CD8-positive, alpha-beta memory T cell (primary cell): ENCODE data around the gene TRIM26. TPM values are rescaled to one million over a fixed set of nuclear protein-coding genes. Genes with fewer than 3 reads are reported as not detected.

ENCODE experiments used
- CTCF ChIA-PET: fragments of 350-600 bp; sonication (Branson Sonifier 250); formaldehyde crosslinking; loops from one replicate; lab custom pipeline; 2021; ENCODE audit warnings: antibody characterized with exemption; lab: Charles Lee
- POLR2A ChIA-PET: fragments of 350-600 bp; sonication (Branson Sonifier 250); formaldehyde crosslinking; loops from one replicate; lab custom pipeline; 2021; ENCODE audit warnings: antibody characterized with exemption; lab: Charles Lee
- DNase-seq, 5 donors: peaks; one replicate each; pipeline versions ENCODE4 v3.0.0 to v3.0.0-alpha.2; 2020 to 2022; ENCODE audit warnings: mixed read lengths in 1 of 5
- H3K27ac ChIP-seq: one replicate; pipeline ENCODE4 v1.7.0; 2013; ENCODE audit warnings: low read depth, mild to moderate bottlenecking, low read length, moderate library complexity
- H3K27me3 ChIP-seq: 2 replicates; pipeline ENCODE4 v1.7.0; 2013; ENCODE audit warnings: low read length, mild to moderate bottlenecking; ENCODE audit not compliant: insufficient read depth, poor library complexity, severe bottlenecking
- H3K36me3 ChIP-seq: 2 replicates; pipeline ENCODE4 v1.7.0; 2013; ENCODE audit warnings: mild to moderate bottlenecking, low read length, moderate library complexity; ENCODE audit not compliant: insufficient read depth
- H3K4me1 ChIP-seq: 2 replicates; pipeline ENCODE4 v1.7.0; 2013; ENCODE audit warnings: mild to moderate bottlenecking, low read length, moderate library complexity; ENCODE audit not compliant: insufficient read depth
- H3K4me3 ChIP-seq: 2 replicates; pipeline ENCODE4 v1.7.0; 2013; ENCODE audit warnings: mild to moderate bottlenecking, low read length
- H3K9me3 ChIP-seq: 2 replicates; pipeline ENCODE4 v1.7.0; 2013; ENCODE audit warnings: mild to moderate bottlenecking, low read length
- H3K27ac Mint-ChIP-seq, 8 donors: one replicate each; pipeline ENCODE4 v1.8.0; 2020 to 2021; ENCODE audit warnings: mixed read lengths in 8 of 8, mild to moderate bottlenecking in 6 of 8, inconsistent platforms in 3 of 8, moderate library complexity in 3 of 8
- H3K27me3 Mint-ChIP-seq, 2 donors: one replicate each; pipeline ENCODE4 v1.8.0; 2020 to 2021; ENCODE audit warnings: mixed read lengths in 2 of 2, mild to moderate bottlenecking in 1 of 2, moderate library complexity in 1 of 2
- H3K36me3 Mint-ChIP-seq, 3 donors: one replicate each; pipeline ENCODE4 v1.8.0; 2020 to 2021; ENCODE audit warnings: mixed read lengths in 3 of 3, inconsistent platforms in 1 of 3, mild to moderate bottlenecking in 1 of 3
- H3K4me1 Mint-ChIP-seq, 3 donors: one replicate each; pipeline ENCODE4 v1.8.0; 2020 to 2021; ENCODE audit warnings: mixed read lengths in 3 of 3, inconsistent platforms in 1 of 3, mild to moderate bottlenecking in 1 of 3
- H3K4me3 Mint-ChIP-seq, 7 donors: one replicate each; pipeline ENCODE4 v1.8.0; 2020 to 2021; ENCODE audit warnings: mixed read lengths in 7 of 7, mild to moderate bottlenecking in 6 of 7, moderate library complexity in 4 of 7, inconsistent platforms in 2 of 7
- H3K9me3 Mint-ChIP-seq, 5 donors: one replicate each; pipeline ENCODE4 v1.8.0; 2020 to 2022; ENCODE audit warnings: mixed read lengths in 5 of 5, mild to moderate bottlenecking in 3 of 5, moderate library complexity in 2 of 5, inconsistent platforms in 1 of 5
- polyA plus RNA-seq: library from polyadenylated mRNA; unstranded; fragments of 300-500 nt; fragmentation: Illumina TruSeq; gene quantifications from one replicate; pipeline ENCODE4 v1.2.3, GENCODE V29; 2021
- total RNA-seq, 2 experiments: library from RNA; stranded (reverse); gene quantifications; one replicate each; pipeline ENCODE4 v1.2.3, GENCODE V29; 2021

Gene TRIM26
- total and polyA plus RNA-seq, 3 experiments from 2014 or later: 52.9 to 102 (median 94.6) TPM

DNA sequence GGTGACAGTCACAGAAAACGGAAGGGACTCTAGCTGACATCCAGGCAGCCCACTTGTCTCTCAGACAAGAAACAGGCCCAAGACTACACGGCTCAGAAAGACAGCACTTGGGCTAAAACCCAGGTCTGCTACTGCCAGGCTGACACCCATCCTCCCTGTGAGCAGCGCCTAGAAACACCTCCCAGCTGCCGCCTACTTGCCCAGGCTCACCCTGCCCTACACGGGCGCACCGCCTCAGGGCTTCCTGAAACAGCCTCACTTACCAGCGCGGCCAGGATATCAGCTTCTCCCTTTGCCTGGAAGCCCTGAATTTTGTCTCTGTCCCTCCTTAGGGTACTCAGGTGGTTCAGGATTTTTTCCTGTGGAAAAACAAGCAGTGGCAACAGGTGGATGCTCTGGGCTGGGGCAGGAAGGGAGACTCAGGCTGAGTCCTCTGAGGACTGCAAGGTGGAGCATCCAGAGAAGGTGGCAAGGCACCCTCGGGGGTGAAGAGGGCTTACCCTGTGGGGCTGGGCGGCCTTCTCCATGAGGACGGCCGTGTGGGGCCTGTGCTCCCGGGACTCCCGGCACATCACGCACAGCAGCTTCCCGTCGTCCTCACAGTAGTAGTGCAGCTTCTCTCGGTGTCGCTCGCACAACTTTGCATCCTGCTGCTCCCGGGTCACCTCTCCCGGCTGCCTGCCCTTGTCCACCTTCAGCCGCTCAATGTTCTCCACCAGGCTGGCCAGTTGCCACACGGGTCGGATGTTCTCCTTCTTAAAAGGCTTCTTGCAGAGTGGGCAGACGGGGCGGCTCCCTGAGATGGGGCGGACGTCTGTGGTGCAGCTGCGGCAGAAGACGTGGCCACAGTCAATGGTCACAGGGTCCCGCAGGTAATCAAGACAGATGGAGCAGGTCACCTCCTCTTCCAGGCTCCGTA is 14.8 kb downstream of the TRIM26 start:
- H3K9me3 Mint-ChIP-seq: no peaks in the 10 kb centered on the region
- H3K36me3 Mint-ChIP-seq: peaks cover 12 to 83% (median 15%) of the 10 kb centered on the region in 3 donors
- DNase-seq: no peak
- H3K27ac Mint-ChIP-seq: peak overlapping the region in 2 of 8 donors; percentile 33 to 66
- Histone ChIP-seq H3K27me3 (no peaks in the 10 kb centered on the region), H3K4me1 (peaks cover 11% of the 10 kb centered on the region), H3K27ac (no peak overlapping the region), H3K36me3 (peaks cover 50% of the 10 kb centered on the region), H3K4me3 (no peak overlapping the region), H3K9me3 (no peaks in the 10 kb centered on the region)
- ChIA-PET CTCF (no interaction called here), POLR2A (no interaction called here)
- no peaks in the 10 kb centered on the region for H3K27me3 Mint-ChIP-seq
- H3K4me1 Mint-ChIP-seq: peaks cover 24 to 42% (median 29%) of the 10 kb centered on the region in 3 donors
- peak overlapping the region in 1 of 7 donors; percentile 70 for H3K4me3 Mint-ChIP-seq

DNA sequence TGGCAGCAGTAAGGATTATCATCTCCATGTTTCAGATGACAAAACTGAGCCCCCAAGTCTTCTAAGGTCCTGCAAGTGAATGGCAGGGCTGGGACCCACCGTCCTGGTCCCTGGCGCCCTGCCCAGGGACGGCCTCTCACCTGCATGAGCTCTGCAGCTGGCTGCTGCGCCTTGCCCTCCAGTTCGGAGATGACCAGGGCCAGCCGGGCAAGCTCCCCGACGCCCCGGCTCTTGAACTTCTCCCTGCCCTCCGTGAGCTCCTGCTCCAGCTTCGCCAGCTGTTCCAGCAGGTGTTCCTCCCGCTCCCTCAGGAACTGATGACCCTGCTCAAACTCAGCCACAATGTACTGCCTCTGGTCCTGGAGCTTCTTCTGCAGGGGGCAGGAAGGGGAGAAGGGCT is 16.8 kb downstream of the TRIM26 start:
- peaks cover 6% of the 10 kb centered on the region for H3K4me1 ChIP-seq
- Mint-ChIP-seq H3K27ac (peak overlapping the region in 3 of 8 donors; percentile 27 to 85 (median 50)), H3K4me1 (peaks cover 12 to 26% (median 16%) of the 10 kb centered on the region in 3 donors), H3K4me3 (no peak overlapping the region), H3K9me3 (no peaks in the 10 kb centered on the region), H3K36me3 (peaks cover 12 to 86% (median 15%) of the 10 kb centered on the region in 3 donors), H3K27me3 (no peaks in the 10 kb centered on the region)
- H3K36me3 ChIP-seq: peaks cover 54% of the 10 kb centered on the region
- H3K9me3 ChIP-seq: no peaks in the 10 kb centered on the region
- CTCF ChIA-PET: interaction anchor here (2.1 kb wide), 1 partner anchor 9 kb away, joined by 5 read pairs; no protein-coding TSS in a partner anchor
- no peak overlapping the region for H3K4me3 ChIP-seq
- POLR2A ChIA-PET: interaction anchor here (0.5 kb wide), 1 partner anchor 12 kb away, joined by 3 read pairs; no protein-coding TSS in a partner anchor
- DNase-seq: no peak
- no peak overlapping the region for H3K27ac ChIP-seq
- H3K27me3 ChIP-seq: no peaks in the 10 kb centered on the region

DNA sequence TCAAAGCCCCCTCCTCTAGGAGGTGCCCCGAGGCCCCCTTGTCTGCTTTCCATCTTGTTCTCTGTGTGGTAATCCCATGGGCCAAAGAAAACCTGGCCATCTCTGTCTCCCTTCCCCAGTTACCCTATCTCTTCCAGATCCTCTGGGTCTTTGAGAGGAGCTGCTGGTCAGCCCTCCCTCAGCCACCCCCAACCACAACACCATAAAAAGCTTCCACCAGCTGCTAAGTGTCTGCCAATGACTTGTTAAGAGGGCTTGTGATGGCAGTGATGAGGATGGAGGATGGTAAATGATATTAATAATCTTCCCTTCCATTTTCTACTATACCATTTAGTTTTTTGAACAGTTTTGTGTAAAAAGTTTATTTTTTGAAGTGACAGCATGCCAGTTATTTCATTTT is 17.3 kb downstream of the TRIM26 start:
- Histone ChIP-seq H3K9me3 (no peaks in the 10 kb centered on the region), H3K4me3 (no peak overlapping the region), H3K27ac (no peak overlapping the region), H3K27me3 (no peaks in the 10 kb centered on the region), H3K36me3 (peaks cover 54% of the 10 kb centered on the region), H3K4me1 (peaks cover 5% of the 10 kb centered on the region)
- POLR2A ChIA-PET: interaction anchor here (0.5 kb wide), 1 partner anchor 13 kb away, joined by 3 read pairs; no protein-coding TSS in a partner anchor
- Mint-ChIP-seq H3K27me3 (no peaks in the 10 kb centered on the region), H3K27ac (peak overlapping the region in 3 of 8 donors; percentile 45 to 62 (median 50)), H3K9me3 (no peaks in the 10 kb centered on the region), H3K36me3 (peaks cover 13 to 86% (median 15%) of the 10 kb centered on the region in 3 donors), H3K4me1 (peaks cover 8 to 22% (median 13%) of the 10 kb centered on the region in 3 donors), H3K4me3 (no peak overlapping the region)
- DNase-seq: no peak
- CTCF ChIA-PET: interaction anchor here (2.1 kb wide), 1 partner anchor 8 kb away, joined by 5 read pairs; no protein-coding TSS in a partner anchor

DNA sequence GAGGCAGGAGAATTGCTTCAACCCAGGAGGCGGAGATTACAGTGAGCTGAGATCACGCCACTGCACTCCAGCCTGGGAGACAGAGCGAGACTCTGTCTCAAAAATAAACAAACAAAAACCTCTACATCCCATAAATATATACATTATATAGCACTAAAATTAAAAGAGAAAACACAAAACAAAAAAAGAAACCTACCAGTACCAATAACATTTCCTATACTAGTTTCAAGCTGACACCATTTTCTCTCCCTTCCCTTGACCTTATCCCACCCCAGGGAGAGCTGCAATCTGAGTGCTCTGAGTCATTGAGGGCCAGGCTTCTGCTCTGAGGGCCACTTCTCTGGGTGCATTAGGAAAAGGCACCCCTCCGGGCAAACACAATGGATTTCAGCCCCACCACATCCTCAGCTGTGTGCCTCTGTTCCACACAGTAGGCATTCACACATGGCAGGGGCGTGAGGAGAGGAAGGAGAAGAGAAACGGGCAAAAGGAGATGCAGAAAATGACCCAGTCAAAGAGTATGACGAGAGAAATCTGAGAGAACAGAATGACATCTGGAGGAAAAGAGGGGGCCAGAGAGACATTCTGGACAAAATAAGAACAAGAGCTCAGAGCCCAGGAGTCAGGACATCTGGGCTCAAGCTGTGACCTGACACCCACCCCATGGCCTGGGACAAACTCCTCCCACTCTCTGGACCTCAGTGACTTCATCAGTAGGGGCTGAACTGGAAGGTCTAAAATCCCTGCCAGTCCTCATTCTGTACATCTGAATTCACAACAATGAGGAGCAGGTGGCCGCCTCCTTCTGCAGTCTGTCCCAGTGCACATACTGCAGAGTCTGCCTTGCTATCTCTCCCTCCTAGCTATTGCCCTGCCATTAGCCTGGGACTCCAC is 18.2 kb downstream of the TRIM26 start:
- no peak overlapping the region for H3K27ac ChIP-seq
- ChIA-PET POLR2A (no interaction called here), CTCF (no interaction called here)
- Mint-ChIP-seq H3K4me3 (no peak overlapping the region), H3K27me3 (no peaks in the 10 kb centered on the region), H3K9me3 (no peaks in the 10 kb centered on the region), H3K27ac (peak overlapping the region in 5 of 8 donors; percentile 30 to 83 (median 54)), H3K4me1 (peaks cover 0 to 13% (median 8%) of the 10 kb centered on the region in 3 donors), H3K36me3 (peaks cover 11 to 86% (median 19%) of the 10 kb centered on the region in 3 donors)
- no peaks in the 10 kb centered on the region for H3K27me3 ChIP-seq
- H3K4me3 ChIP-seq: no peak overlapping the region
- DNase-seq: no peak
- peaks cover 56% of the 10 kb centered on the region for H3K36me3 ChIP-seq
- no peaks in the 10 kb centered on the region for H3K9me3 ChIP-seq
- no peaks in the 10 kb centered on the region for H3K4me1 ChIP-seq

DNA sequence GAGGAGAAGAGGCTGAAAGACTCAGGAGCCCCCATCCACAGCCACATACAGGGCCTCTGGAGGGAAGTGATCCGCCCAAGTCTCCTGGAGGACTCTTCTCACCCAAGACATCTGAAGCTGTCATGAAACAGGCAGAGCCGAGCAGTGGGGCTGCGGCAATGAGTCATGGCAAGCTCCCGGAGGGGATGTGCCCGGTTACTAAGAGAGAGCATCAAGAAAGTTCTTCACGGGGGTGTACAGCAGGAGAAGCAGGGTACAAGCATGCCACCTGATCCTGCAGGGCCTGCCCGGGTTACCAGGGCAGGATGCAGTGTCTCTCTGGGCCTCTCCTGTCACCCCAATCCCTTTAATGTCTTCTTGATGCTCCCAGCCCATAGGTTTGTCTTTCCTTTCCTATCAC is 21.1 kb downstream of the TRIM26 start:
- DNase-seq: no peak
- Histone ChIP-seq H3K36me3 (peaks cover 48% of the 10 kb centered on the region), H3K4me1 (no peaks in the 10 kb centered on the region), H3K27ac (no peak overlapping the region), H3K9me3 (no peaks in the 10 kb centered on the region), H3K27me3 (no peaks in the 10 kb centered on the region), H3K4me3 (no peak overlapping the region)
- Mint-ChIP-seq H3K27me3 (no peaks in the 10 kb centered on the region), H3K9me3 (no peaks in the 10 kb centered on the region), H3K27ac (peak overlapping the region in 3 of 8 donors; percentile 45 to 67 (median 51)), H3K36me3 (peaks cover 0 to 89% (median 25%) of the 10 kb centered on the region in 3 donors), H3K4me3 (no peak overlapping the region), H3K4me1 (peaks cover 0 to 5% (median 1%) of the 10 kb centered on the region in 3 donors)
- ChIA-PET POLR2A (no interaction called here), CTCF (no interaction called here)

DNA sequence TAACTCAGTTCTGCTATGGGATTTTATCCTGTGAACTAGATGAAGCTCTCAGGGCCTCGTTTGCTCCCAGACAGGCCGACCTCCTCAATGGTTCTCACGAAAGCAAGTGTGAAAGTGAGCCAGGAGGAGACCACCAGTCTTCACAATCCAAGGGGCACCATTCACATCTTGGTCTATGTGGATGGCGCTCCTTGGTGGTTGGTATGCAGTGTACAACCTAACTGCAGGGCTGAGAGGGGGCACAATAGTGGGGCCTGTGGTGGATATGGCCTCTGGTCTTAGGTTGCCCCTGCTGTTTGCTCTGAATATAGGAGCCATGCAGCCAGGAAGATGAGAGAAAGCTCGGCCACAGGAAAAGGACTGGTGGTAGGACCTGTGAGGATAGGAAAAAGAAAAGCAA is 24.7 kb downstream of the TRIM26 start:
- no peaks in the 10 kb centered on the region for H3K9me3 ChIP-seq
- Mint-ChIP-seq H3K4me1 (no peaks in the 10 kb centered on the region), H3K27me3 (no peaks in the 10 kb centered on the region), H3K9me3 (no peaks in the 10 kb centered on the region), H3K36me3 (peaks cover 0 to 85% (median 34%) of the 10 kb centered on the region in 3 donors), H3K4me3 (no peak overlapping the region), H3K27ac (peak overlapping the region in 5 of 8 donors; percentile 9 to 94 (median 58))
- peaks cover 29% of the 10 kb centered on the region for H3K36me3 ChIP-seq
- ChIA-PET POLR2A (no interaction called here), CTCF (interaction anchor here (1.8 kb wide), 1 partner anchor 8 kb away, joined by 5 read pairs; no protein-coding TSS in a partner anchor)
- no peak for DNase-seq
- no peak overlapping the region for H3K4me3 ChIP-seq
- H3K4me1 ChIP-seq: no peaks in the 10 kb centered on the region
- no peak overlapping the region for H3K27ac ChIP-seq
- no peaks in the 10 kb centered on the region for H3K27me3 ChIP-seq

DNA sequence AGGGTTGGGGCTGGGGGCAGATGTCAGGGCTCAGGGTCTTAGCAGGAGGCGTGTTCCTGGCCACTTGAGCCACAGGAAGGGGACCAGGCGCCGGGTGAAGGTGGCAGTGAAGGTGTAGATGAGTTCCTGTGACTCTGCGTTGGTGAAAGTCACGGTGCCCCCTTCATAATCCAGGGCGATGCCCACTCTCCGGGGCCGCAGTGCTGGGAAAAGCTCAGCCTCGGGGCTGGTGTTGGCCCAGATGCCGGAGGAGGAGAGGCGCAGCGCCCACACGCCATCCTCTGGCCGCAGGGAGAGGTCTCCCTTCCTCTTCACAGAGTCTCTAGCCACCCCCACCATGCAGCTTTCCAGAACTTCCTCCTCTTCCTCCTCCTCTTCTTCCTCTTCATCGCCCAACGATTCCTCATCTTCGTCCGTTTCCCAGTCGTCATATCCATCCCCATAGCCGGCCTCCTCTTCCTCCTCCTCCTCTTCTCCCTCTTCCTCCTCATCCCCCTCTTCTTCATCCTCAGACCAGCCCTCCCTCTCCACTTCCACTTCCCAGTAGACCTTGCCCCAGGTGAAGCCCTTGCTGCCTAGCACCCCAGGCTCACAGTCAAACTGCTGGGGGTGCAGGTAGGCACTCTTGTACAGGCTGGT is 27.2 kb downstream of the TRIM26 start:
- Mint-ChIP-seq H3K36me3 (peaks cover 0 to 63% (median 33%) of the 10 kb centered on the region in 3 donors), H3K4me3 (no peak overlapping the region), H3K4me1 (no peaks in the 10 kb centered on the region), H3K9me3 (peaks cover 0 to 2% (median 2%) of the 10 kb centered on the region in 5 donors), H3K27me3 (peaks cover 0 to under 1% of the 10 kb centered on the region in 2 donors), H3K27ac (peak overlapping the region in 3 of 8 donors; percentile 25 to 33 (median 30))
- ChIA-PET CTCF (no interaction called here), POLR2A (no interaction called here)
- no peak for DNase-seq
- no peak overlapping the region for H3K4me3 ChIP-seq
- no peaks in the 10 kb centered on the region for H3K9me3 ChIP-seq
- H3K4me1 ChIP-seq: no peaks in the 10 kb centered on the region
- no peak overlapping the region for H3K27ac ChIP-seq
- H3K27me3 ChIP-seq: no peaks in the 10 kb centered on the region
- peaks cover 22% of the 10 kb centered on the region for H3K36me3 ChIP-seq
